Stimulated activated CD4-positive, alpha-beta T cell treated with anti-CD3 and anti-CD28 coated beads, TNF-alpha, amount 100 ng/mL, for 24 hours (primary cell): Measurements from ENCODE around the gene HEXA.
A peak's percentile ranks its signal among the peaks of the same experiment; 100 is the strongest.

ENCODE experiments used
- DNase-seq, 3 experiments: peaks; one replicate each; pipeline ENCODE4 v3.0.0-alpha.2; 2020; ENCODE audit warnings: low read depth in 3 of 3

The HEXA gene

GRCh38 chr15:72375501-72375845 lies 341 bp downstream of the HEXA start:
- DNase-seq: no peak

- no peak for DNase-seq
Observed at GRCh38 chr15:72372361-72372760, 3.5 kb downstream of the HEXA start.

GRCh38 chr15:72369964-72370363 lies 5.8 kb downstream of the HEXA start:
- no peak for DNase-seq

DNA sequence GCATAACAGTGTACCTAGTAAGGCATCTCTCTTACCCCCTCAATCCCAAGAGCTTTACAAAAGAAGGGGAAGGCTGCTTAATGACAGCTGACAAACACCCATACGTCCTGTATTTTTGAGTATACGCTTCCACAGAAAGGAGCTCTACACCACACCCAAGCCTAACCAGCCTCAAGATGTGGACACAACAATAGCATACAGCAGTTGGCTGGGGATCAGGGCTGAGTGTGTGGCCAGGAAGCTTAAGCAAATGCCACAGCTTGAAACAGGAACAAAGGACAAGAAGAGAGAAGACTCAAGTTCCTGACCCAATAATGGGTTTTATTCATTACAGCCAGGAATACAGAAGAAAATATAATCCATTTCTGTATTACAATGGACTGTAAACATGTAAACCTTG lies 6.9 kb downstream of the HEXA start:
- DNase-seq: no peak

- DNase-seq: no peak
Observed at GRCh38 chr15:72368325-72368724, 7.5 kb downstream of the HEXA start.

DNA sequence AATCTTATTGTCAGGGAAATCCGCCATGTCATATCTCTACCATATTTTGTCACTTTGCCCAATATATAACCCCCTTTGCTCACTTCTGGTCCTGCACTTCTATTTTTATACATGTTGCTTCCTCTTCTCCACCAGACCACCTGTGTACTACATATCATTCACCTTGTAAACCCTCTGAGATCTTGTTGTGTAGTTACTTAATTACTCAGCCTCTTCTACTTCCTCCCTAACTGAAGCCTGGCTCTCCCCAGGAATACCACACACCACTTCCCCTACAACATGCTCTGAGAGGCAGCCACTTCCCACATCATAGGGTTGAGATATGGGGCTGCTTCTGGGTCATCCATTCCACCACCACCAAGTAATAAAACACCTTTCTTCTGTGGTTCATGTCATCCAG lies 10.0 kb downstream of the HEXA start:
- DNase-seq: no peak

DNA sequence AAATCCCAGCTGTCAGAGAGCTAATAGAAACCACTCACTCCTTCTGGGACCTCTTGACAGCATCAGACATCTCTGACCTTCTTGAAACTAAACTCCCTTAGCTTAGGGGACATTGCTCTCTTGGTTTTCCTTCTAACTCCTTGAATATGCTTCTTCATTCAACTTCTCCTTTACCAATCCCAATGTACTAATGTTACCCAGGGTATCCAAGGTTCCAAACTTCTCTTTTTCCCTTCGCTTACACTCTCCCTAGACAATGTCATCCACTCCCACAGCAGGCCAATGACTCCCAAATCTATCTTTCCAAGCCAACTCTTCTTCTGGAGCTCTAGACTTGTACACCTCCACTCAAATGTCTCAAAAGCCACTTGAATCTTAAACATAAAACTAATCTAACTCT lies 14.6 kb downstream of the HEXA start:
- no peak for DNase-seq

DNA sequence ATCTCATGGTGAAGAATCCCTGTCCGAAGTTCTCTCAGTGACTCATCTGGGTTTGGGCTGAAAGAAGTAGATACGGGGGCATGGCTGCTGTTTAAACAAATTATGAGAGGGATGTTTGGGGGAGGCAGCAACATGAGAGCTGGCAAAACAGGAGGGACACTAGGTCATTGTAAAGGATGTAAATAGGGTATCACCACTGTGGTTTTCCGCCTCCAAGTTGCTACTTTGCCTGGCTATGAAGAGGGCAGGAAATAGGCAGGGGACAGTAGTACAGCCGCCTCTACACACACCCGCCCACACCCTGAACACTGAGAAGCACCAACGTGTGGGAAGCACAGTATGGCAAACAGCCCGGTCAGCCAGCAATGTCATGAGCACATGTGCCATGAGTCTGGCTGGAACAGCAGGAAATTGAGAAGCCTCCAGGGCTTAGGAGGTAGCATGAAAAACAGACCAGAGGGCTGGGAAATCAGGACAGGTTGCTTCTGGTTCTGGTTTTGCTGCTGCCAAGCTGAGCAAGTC lies 17.1 kb downstream of the HEXA start:
- DNase-seq: no peak

GRCh38 chr15:72358121-72358520 lies 17.7 kb downstream of the HEXA start:
- no peak for DNase-seq

DNA sequence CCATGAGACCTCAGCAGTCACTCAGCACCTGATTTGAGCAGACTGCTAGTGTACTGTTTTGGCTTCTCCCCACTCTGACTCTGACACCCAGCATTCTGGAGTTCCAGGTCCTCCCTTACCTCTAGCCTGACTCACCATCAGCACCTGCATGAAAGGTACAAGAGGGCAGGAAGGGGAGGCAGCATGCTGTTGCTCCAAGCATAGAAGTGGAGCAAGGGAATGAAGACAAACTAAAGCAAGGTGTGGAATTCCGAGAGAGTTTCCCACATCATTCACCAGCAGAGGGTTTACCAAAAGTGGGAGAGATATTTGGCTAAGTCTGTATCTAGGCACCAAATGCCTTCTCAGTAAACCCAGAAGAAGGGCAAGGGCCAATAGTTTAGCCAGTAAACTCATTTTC lies 21.3 kb downstream of the HEXA start:
- DNase-seq: no peak

- DNase-seq: no peak
Observed at GRCh38 chr15:72353266-72353665, 22.5 kb downstream of the HEXA start.

DNA sequence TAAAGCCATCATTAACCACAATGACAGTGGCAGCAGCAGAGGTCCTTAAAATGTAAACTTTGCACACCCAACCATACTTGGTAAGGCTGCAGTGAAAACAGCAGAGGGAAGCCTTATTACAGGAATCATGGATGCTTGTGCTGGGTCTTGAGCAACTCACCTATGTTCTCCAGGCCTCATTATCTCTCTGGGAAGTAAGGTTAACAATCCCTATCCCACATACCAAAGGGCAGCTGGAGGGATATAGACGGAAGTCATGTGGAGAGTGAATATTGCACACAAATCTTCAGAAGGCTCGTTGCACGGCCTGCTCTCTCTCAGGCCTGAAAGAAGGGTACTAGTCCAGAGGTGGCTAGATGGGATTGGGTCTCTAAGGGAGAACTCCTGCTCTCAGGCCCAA lies 30.0 kb downstream of the HEXA start:
- DNase-seq: no peak

DNA sequence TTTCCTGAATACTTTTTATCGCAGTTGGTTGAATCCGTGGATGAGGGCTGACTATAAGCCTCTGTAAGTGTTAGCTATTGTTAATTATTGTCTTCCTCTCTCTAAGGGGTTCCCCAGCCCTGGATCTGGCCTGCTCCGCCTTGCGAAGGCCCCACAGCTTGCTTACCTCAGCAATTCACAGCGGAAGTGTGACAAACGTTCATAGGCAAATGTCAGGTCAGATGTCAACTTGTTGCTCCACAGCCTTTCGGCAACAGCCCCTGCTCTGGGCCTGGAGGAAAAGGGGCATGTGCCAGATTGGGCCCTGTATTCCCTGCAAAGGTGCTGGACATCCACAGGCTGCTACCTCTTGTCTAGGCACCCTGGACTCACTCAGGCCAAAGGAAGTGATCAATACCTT lies 30.5 kb downstream of the HEXA start:
- no peak for DNase-seq

DNA sequence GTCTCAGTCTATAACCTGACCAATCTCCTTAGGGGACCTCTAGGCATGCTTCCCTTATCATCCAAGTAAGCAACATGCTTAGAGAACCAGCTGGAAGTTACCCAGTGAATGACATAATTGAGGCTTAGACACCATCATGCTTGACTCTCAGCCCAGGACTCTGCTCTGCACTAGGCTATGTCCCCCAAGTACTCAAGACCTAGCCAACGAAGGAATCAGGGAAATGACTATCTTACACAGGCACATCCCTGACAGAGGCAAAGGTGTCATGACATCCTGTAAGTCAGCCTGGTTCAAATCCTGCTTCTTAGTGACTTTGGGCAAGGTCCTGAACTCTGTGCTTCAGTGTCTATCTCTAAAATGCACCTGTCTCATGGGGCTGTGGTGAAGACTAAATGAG lies 31.2 kb downstream of the HEXA start:
- no peak for DNase-seq

GRCh38 chr15:72342385-72342784 lies 33.4 kb downstream of the HEXA start:
- peak in 1 of 3 experiments; percentile 13 for DNase-seq

- no peak for DNase-seq
Observed at GRCh38 chr15:72341361-72341760, 34.5 kb downstream of the HEXA start.

- DNase-seq: no peak
Observed at GRCh38 chr15:72340366-72340765, 35.4 kb downstream of the HEXA start.

DNA sequence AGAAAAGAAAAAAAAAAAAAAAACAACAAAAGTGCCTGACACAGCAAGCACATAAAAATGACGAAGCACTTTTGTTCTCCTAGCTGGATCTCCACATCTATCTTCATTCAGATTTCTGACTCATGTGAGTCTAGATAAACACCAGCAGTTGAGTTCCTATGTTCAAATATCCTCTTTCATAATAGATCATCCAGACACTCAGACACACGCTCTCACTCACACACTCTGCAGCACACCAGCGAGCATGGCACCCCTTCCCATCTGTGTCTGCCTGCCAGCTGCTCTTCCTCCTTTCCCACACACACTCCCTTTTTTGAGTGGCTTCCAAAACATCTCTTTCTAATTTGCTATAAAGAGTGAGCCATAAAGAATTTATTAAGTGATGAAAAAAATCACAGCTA lies 36.0 kb downstream of the HEXA start:
- DNase-seq: no peak

GRCh38 chr15:72338617-72339321 lies 37.0 kb downstream of the HEXA start:
- DNase-seq: no peak

DNA sequence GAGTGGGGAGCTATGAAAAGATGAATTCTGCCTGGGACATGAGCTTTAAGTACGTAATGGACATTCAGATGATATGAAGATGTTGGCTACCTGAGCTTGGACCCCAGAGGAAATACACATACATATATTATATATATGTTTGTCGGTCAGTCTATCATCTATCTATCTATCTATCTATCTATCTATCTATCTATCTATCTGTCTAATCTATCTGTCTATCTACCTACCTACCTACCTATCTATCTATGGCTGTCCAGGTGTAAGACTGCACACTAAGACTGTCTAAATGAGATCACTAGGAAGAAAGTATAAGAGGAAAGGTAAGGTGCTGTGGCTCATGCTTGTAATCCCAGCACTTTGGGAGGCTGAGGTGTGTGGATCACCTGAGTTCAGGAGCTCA lies 37.7 kb downstream of the HEXA start:
- no peak for DNase-seq

DNA sequence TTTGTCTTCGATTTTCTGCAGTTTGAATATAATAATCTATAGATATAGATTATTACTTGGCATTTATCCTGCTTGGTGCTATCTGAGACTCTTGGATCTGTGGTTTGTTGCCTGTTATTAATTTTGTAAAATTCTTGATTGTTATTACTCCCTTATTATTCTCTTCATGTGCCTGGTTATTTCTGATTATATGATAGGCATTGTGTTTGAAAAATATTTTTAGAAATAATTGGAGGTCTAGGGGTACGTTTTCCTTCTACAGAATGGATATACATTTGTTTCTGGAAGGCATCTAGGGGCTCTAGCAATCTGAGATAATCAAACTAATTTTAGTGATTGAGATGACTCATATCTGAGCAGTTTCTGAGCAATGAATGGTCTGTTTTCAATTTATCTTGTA lies 41.0 kb downstream of the HEXA start:
- no peak for DNase-seq

- no peak for DNase-seq
Observed at GRCh38 chr15:72331021-72331420, 44.8 kb downstream of the HEXA start.

- no peak for DNase-seq
Observed at GRCh38 chr15:72323752-72324151, 52.1 kb downstream of the HEXA start.

DNA sequence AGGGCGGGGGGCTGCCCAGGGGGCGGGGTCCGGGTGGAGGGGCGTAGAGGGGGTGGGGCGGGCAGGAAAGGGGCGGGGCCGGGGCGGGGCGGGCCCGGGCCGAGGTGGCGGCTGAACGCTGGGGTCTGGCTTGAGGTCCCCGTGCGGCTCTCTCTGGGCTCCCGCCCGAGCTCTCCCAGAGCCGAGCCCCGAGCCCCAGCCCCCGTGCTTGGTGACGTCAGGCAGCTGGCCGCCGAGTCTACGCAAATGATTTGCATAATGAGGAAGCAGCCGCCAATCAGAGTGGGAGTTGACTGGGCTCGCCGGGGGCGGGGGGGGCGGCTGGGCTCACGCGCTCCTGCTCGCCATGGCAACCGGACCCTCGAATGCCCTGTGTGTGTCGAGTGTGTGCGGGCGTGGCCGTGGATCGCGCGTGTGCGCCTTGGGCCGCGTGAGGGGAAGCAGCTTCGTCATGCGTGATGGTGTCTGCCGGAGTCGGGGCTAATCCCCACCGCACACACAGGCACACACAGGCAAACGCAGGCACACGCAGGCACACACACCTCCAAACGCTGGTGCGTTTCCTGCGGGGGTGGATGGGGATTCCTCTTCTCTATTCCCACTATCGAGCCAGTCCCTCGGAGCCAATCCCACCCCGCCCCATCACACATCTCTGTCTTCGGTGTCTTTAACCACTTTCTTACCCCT lies 55.7 kb downstream of the HEXA start, which contains the start of gene CELF6:
Gene CELF6, minus strand, starts transcription at position 173 of the 687 bp plus-strand sequence. CDS start 283 bp downstream, outside the sequence.
- DNase-seq: peak; percentile 47 to 70 (median 52)
